Brain microvascular endothelial cell (primary cell): ENCODE results near the gene TPRG1.

Experiments used
- DNase-seq: peaks from one replicate; pipeline ENCODE4 v3.0.0-alpha.2; 2020
- H3K27ac ChIP-seq: fragments of 250-450 bp; sonication (Bioruptor Pico); 2 replicates; pipeline ENCODE4 v1.5.1; 2020; ENCODE audit warnings: mild to moderate bottlenecking, moderate library complexity
- H3K27me3 ChIP-seq: fragments of 250-450 bp; sonication (Bioruptor Pico); replicated peaks from 2 replicates; pipeline ENCODE4 v1.5.1; 2020; ENCODE audit warnings: mild to moderate bottlenecking
- H3K36me3 ChIP-seq: fragments of 250-450 bp; sonication (Bioruptor Pico); replicated peaks from 2 replicates; pipeline ENCODE4 v1.5.1; 2020; ENCODE audit warnings: mild to moderate bottlenecking
- H3K4me3 ChIP-seq: 2 replicates; pipeline ENCODE4 v1.5.1; 2011; ENCODE audit warnings: low read depth, mild to moderate bottlenecking, control low read depth, low read length, moderate library complexity
- CTCF ChIP-seq: IDR thresholded peaks from 2 replicates; pipeline ENCODE4 v1.5.1; 2011; ENCODE audit warnings: low read depth, mild to moderate bottlenecking, moderate library complexity, low read length, control low read depth, inconsistent platforms; ENCODE audit errors: missing control alignments
- in situ Hi-C: cut with HindIII; loops from 2 replicates; pipeline ENCODE4 v1.10.0; 2017; ENCODE audit warnings: low sequenced_read_pairs, low pct_ligation_motif_present

TPRG1 gene

DNA sequence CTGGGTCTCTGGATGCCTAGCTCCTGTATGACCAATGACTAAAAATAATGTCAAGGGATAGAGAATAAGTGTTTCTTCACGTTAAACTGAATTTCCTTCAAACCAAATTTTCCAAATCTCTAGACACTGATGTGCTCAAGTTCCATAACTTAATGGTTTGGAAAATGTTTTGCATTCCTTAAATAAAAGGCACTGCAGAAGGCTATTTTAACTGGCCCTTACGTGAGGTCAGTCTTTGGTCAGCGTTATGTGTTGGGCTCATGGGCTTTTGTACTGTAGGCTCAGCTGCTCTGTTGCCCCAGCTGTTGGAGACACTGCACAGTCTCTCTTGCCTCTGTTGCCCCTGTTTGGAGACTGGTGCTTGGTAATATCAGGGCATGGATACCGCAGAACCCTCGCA, 188.5 kb downstream of the TPRG1 start:
- in situ Hi-C loops: no loop called here
- no peak for DNase-seq
- no peaks in the 10 kb centered on the region for H3K36me3 ChIP-seq
- H3K27me3 ChIP-seq: no peaks in the 10 kb centered on the region
- H3K4me3 ChIP-seq: no peak overlapping the region
- no peak for TF ChIP-seq CTCF
- H3K27ac ChIP-seq: no peak overlapping the region

DNA sequence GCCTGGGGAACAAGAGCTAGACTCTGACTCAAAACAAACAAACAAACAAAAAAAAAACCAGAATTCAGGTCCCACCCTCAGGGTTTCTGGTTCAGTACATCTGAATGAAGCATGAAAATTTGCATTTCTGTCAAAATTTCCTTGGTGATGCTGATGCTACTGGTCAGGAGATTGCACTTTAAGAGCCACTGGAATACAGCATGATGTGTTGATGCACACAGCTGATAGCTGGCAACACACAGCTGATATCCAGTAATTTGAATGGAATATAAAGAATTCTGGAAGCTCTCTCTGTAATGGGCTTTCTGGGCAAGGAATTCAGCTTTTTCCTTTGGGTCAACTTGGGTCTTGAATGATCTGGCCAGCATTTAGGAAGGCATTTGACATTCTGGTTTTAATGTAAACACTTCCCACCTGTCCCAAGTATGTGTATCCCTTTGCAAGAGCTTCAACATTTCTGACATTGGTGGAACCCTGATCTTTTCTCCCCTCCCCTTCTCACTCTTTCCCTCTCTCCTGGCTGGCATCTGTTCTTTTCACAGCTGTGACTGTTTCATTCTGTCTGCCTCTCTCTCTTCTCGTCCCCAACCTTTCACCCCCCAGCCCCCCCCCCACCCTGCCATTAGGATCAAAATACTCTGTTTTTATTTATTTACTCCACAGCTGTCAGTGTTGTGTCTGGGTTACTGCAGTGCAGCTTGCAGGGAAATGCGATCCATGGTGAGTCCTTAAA, 189.5 kb downstream of the TPRG1 start:
- in situ Hi-C loops: no loop called here
- no peak overlapping the region for H3K4me3 ChIP-seq
- no peaks in the 10 kb centered on the region for H3K27me3 ChIP-seq
- no peak overlapping the region for H3K27ac ChIP-seq
- H3K36me3 ChIP-seq: no peaks in the 10 kb centered on the region
- no peak for DNase-seq
- TF ChIP-seq CTCF: no peak

- no peaks in the 10 kb centered on the region for H3K27me3 ChIP-seq
- in situ Hi-C loops: no loop called here
- TF ChIP-seq CTCF: no peak
- DNase-seq: no peak
- H3K27ac ChIP-seq: no peak overlapping the region
- no peaks in the 10 kb centered on the region for H3K36me3 ChIP-seq
- H3K4me3 ChIP-seq: no peak overlapping the region
These were observed 192.0 kb downstream of the TPRG1 start for GRCh38 chr3:189363590-189364255.

GRCh38 chr3:189365609-189366564, 194.1 kb downstream of the TPRG1 start:
- Histone ChIP-seq H3K27me3 (no peaks in the 10 kb centered on the region), H3K4me3 (no peak overlapping the region), H3K36me3 (no peaks in the 10 kb centered on the region), H3K27ac (no peak overlapping the region)
- TF ChIP-seq CTCF: no peak
- no peak for DNase-seq
- in situ Hi-C loops: no loop called here

- Histone ChIP-seq H3K4me3 (no peak overlapping the region), H3K27me3 (no peaks in the 10 kb centered on the region), H3K27ac (no peak overlapping the region), H3K36me3 (no peaks in the 10 kb centered on the region)
- no peak for TF ChIP-seq CTCF
- in situ Hi-C loops: no loop called here
- DNase-seq: no peak
These were observed 196.6 kb downstream of the TPRG1 start for GRCh38 chr3:189368384-189368783.
